T-helper 1 cell (primary cell): Measurements from ENCODE around the gene OBP2B.
"Not testable (repeated sequence)": the region's sequence is repeated elsewhere in the genome, so short reads cannot be mapped to it uniquely, and the experiment has no call there.

Experiments used
- DNase-seq, 5 donors: peaks; one replicate each; pipeline ENCODE4 v3.0.0-alpha.2; 2012 to 2020

Gene OBP2B

DNA sequence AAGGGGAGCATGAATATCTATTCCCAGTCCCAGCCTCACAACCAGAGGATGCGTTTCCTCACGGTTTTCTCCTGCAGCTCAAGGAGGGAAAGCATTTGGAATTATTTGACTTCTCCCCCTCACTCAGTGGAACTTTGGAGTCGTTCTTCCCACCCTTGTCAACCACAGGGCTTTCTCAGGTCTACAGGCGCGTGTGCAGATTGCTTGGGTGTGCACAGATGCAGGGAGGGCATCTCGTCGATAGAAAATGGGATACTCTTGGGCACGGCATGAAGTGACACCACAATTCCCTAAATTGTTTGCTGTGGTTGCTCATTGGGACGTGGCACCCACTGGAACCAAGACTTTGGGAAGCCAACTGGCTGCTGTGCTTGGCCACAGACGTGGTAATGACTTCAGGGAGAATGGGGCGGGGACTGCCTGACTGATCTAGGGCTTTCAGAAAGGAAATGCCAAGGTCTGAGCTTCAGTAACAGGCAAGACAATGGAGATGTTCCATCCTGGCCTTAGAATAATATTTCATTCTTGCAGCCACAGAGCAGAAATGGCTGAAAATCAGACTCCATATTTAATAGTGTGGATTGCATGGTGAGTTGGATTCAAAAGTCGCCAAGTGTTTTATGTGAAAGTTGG is 12.2 kb upstream of the OBP2B start:
- no peak for DNase-seq

DNA sequence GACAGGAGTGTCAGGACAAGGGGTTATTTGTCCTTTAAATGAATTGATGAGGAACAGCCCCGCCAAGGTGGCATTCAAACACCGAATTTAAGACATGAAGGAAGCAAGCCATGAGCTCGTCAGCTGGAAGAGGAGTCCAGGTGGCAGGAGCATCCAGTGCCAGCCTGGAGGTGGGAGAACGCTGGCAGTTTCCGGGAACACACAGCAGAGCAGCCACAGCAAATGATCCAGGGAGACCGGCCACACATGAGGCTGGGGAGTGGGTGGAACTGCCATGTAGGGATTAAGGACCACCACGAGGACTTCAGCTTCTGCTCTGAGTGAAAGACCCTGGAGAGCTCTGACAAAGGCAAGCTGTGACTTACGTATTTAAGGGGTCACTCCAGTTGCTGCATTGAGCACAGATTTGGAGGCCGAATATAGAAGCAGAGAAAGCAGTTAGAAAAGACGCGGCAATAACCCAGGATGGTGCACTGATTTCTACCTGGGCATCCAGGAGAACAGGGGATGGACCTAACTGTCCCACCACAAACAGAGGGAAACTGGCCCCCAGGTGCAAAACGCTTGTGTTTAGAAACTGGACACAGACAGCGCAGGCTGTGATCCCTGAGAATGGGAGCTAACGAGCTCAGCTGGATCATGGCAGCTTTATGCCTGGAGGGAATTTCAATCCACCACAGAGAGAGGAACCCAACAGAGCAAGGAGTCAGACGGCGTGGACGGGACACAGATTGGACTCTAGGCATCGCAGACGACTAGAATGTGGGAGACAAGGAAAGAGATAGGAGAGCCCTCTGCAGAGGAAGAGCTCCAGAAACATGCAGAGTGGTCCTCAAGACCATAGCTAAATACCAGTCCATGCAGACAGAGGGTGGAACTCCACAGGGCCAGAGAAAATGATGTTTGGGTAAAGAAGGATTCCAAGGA is 9.3 kb upstream of the OBP2B start:
- DNase-seq = not testable (repeated sequence)

DNA sequence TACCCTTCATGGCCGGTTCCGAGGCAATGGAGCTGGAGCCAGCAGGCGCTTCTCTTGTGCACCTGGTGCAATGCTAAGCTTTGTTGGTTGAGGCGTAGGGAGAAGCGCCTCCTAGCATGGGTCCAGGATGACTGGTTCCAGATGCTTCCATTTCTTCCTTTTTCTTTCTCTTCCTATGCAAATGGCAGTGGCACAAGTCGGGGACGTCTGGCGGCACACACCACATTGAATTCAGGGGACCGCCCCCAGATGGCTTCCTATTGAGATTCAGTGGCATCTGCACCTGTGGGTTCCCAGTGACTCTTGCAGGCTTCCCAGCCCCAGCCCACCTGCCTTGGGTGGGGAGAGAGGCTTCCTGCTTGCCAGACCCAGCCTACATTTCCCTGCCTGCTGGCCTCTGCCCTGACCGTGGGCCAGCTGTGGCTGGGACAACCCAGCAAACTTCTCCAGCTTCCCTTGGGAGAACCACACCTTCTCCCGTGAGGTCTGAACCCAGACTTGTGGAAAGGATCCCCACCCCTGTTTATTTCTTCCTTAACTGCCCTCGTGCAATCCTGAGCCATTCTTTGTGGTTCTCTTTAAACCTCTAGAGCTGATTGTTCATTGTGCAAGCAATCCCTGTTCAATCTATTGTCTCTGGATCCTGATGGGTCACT is 8.4 kb upstream of the OBP2B start:
- DNase-seq = not testable (repeated sequence)

DNA sequence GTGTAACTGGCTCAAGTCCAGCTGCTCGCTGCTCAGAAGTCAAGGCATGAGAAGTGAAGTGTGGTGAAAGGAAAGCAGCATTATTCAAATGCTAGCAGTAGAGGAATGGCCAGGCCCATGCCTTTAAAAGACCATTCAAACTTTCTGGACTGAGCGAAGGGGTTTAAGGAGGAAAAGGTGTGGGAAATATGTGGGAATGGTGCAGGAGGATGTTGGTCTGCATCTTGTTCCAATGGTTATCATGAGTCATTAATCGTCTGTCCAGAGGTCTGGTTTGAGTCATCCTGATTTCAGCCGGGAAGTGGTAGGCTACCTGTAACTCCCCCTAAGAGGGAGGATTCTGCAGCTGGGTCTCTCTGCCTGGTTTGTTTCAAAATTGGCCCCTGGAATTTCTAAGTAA is 5.2 kb upstream of the OBP2B start:
- not testable (repeated sequence) for DNase-seq

DNA sequence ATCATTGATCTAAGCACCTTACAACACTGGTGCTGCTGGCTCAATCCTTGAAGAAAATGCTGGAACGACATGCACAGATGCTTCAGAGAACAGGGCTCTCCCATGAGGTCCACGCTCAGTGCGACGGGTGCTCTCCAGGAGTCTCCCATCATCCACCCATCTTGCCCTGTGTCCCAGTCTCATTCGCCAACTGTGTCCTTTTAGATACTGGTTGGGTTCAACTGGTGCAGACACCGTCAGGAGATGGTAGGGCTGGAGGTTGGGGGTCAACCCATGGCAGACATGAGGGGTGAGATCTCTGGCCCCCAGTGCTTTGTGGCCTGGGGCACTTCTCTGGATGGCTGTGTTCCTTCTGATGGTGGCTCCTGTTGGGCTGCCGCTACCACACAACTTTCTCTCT is 1.6 kb upstream of the OBP2B start:
- DNase-seq = no peak

DNA sequence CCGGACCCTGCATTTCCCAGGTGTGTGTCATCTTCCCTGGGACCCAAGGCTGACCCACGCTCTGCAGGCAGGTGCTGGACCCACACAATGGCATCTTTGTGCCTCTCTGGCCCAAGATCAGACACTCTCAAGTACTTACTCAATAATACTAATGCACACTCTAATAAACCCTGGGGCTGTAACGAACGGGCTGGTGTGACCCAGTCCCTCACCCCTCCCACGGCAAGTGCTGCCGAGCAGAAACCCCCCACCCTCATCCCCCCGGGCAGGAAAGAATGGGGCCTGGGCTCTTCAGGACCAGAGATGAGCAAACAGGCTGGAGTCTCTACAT is 1.1 kb upstream of the OBP2B start:
- no peak for DNase-seq

DNA sequence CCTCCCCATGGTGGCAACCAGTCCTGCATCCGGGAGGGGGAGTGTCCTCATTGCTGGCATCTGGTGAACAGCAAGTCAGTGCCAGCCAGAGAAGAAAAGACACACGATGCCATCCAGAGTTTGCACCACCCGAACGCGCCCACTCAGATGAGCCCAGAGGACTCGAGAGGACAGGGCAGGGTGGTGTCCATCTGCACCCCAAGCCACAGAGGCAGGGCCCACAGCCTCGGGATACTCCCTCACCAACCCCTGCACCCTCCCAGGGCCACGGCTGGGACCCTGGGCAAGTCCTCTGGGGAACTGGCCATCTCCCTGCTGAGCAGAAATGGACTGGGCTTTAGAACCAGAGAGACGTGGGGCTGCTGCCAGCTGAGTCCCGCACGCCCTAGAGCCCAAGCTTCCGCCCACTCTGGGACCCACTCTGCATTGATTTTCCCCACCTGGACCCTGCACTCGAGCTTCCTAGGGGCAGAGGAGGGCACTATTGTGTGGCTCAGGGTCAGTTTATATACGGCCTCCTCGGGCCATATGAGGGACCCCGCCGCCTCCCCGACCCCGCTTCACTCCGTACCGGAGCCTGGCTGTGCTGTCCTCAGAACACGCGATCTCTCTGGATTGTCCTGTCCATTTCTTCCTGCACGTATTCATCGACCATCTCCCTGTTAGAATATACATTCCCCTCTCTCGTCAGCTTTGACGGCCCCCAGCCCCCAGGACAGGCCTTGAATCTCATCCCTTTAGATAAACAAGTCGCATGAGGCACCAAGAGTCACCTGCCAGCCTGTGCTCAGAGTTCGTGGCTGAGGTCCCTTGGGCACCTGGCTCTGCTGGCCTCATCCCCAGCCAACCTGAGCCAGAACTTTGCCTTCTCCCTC is 514 bp upstream of the OBP2B start:
- DNase-seq = not testable (repeated sequence)

DNA sequence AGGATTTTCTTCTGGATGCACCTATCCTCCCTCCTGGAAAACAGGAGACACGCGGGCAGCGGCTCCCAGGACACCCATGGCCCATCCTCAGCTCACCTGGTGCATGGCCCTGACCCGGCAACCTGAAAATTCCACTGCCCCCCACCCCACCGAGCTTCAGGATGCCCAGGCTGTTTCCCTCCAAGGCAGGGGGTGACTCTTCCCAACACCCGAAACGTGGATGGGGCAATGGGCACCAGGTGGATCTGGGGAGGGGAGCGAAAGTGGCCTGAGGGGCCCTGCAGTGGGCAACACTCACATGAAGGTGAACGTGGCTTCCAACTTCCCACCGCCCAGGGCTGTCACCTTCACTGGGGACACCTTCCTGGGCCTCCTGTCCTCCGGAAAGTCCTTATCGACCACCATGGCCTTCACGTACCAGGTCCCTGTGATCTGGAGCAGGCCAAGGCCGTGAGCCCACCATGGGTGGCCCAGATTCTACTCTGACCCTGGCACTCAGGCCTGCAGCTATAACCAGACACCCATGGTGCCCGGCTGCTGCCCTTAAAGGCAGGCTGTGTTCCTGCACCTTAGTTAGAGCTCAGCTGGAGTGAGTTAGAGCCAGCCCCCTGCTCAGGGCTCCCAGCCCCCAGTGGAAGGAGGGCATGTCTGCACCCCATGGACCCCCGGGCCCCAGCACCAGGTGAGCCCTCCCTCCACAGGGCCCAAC is 725 bp downstream of the OBP2B start:
- not testable (repeated sequence) for DNase-seq

DNA sequence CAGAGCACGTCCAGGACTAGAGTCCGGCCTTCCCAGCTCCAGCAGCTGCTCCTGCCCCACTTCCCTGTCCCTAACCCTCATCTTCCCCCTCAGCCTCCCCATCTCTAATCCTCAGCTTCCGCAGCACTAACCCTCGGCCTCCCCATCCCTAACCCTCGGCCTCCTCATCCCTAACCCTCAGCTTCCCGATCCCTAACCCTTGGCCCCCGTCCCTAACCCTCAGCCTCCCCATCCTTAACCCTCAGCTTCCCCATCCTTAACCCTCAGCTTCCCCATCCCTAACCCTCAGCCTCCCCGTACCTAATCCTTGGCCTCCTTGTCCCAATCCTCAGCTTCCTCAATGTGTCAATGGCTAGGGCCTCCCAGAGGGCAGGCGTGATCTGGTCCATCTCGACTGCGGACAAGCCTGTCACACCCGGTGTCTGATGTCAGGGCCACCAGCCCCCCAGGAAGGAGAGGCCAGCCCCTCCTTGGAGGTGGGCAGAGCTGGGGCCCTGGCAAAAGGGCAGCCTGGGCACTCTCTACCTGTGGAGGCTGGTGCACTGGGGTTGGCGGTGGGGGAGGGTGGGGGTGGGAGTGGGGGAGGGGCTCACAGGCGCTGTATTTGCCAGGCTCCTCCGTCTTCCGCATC is 1.4 kb downstream of the OBP2B start:
- no peak for DNase-seq

DNA sequence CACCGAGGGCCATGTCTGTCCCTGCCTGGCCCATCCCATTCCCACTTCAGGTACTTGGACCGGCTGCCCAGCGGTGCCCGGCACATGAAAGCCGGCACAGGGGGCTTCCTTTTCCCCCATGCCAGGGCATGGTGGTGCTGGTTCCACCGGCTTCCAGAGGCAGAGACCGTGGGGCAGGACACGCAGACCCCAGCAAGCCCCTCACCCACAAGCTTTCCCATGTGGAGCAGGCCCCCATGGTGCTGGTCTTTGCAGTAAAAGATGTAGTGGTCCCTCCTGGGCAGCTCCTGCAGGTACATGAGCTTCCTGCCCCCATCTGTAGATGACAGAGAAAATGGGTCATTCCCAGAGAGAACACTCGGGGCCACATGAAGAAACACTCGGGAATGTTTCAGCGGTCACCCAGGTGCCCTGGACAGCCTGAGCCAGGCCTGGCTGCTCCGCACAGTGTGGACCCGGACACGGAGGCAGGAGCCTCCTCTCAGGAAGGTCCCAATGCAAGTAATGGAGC is 2.0 kb downstream of the OBP2B start:
- DNase-seq = no peak

DNA sequence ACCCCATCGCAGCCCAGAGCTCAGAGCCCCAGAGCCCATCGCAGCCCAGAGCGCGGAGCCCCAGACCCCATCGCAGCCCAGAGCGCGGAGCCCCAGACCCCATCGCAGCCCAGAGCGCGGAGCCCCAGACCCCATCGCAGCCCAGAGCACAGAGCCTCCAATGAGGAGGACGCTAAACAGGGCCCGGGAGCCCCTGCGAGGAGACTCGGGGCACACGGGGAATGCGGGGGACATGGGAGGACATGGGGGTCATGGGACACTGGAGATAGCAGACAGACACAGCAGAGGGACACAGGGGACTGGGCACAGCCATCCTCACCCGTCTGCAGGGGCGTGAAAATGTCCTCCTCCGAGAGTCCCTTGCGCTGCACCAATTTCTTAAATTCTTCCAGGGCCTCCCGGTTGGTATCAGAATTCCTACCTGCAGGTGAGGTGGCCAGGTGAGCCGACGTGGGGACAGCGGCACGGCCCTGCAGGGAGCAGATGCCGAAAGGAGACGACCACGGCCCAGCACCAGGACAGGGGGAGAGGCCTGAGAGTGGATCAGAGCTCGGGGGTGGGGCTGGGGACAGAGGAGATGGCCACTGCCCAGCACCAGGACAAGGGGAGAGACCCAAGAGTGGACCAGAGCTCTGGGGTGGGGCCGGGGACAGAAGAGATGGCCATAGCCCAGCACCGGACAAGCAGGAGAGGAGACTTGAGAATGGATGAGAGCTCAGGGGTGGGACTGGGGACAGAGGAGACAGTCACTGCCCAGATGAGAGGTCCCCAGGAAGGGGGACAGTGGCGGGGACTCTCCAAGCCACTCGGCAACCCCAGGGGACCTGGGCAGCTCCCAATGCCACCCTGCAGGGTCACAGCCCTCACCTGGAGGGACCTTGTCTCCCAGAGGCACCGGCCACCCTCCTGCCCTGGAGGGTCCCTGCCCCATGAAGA is 2.8 kb downstream of the OBP2B start:
- DNase-seq = no peak

DNA sequence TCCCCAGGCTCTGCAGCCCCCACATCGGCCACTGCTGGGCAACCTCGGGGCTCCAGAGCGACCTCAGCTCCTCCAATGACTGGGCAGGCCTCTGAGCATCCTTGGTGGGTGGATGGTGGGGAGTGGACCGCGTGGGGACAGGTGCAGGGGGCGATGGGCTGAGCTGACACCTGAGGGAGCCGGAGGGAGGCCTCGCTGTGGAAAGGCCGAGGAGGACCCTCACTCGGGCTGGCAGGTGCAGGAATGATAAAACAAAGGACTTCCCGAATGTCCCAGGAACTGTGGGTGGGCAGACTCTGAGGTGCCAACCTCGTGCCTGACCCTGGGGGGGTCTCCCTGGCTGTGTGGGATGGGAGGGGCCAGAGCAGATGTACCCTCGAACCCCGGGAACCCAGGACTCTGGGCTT is 3.6 kb downstream of the OBP2B start:
- not testable (repeated sequence) for DNase-seq

DNA sequence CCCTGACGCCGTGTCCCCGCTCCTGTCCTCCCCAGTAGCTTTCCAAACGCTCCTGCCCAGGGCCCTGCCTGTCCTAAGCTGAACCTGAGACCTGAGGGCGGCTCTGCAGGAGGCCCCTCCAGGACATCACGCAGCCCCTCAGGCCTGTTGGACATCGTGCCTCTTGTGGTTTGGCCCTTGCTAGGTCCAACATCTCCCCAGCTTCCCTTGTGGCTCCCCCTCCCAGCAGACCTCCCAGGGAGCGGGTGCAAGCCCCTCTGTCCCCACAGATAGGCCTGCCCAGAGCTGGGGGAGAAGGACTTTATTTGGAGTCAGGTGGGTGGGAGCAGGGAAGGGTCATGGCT is 4.1 kb downstream of the OBP2B start:
- DNase-seq = no peak

DNA sequence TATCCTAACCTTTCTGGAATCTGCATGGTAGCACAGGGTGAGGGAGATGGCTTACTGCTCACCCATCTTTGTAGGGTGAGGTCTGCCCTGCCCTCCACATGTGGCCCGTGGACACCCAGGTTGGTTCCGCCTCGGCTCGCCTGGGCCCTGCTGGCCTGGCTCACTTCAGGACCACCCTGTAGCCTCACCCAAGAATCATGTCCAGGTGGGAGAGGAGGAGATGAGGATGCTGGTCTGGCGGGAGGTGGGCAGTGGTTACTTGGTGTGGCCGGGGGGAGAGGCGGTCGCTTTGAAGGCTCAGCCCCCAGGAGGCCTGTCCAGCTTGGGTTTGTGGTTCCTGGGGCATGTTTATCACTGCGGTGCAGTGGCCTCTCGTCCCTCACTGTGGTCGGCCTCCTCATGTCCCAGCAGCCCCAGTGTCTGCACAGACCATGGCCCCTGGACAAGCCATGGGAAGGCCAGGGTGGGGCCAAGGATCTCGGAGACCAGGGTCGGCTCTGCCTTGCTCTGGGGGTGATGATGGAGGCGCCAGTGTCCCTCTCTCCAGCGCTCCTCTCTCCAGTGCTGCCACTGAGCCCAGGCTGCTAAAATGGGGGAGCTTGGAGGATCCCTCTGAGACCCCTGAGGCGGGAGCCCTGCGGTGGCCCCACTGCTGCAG is 4.6 kb downstream of the OBP2B start:
- DNase-seq = no peak

DNA sequence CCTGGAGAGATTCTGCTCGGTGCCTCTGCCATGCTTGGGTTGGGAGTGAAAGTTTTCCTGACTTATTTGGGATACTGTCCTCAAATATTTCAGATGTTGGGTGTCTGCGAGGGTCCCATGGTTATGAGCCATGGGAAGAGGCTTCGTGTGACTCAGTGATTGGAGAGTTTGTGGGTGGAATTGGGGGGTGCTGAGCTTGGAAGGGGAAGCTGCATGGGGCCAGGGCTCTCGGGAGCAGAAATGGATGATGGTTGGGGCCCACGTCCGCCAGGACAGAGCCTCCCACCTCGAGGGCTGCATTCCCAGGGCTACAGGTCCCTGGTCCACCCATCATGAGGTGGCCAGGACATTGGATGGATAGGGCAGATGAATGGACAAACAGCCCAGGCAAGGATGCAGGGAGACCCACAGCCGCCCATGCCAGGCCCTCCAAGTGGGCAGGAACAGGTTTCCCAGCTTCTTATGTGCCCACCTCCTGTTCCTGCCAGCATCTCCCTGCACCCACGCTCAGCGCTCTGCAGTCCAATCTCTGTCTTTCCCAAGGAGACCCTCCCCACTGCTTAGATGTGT is 5.5 kb downstream of the OBP2B start:
- no peak for DNase-seq

DNA sequence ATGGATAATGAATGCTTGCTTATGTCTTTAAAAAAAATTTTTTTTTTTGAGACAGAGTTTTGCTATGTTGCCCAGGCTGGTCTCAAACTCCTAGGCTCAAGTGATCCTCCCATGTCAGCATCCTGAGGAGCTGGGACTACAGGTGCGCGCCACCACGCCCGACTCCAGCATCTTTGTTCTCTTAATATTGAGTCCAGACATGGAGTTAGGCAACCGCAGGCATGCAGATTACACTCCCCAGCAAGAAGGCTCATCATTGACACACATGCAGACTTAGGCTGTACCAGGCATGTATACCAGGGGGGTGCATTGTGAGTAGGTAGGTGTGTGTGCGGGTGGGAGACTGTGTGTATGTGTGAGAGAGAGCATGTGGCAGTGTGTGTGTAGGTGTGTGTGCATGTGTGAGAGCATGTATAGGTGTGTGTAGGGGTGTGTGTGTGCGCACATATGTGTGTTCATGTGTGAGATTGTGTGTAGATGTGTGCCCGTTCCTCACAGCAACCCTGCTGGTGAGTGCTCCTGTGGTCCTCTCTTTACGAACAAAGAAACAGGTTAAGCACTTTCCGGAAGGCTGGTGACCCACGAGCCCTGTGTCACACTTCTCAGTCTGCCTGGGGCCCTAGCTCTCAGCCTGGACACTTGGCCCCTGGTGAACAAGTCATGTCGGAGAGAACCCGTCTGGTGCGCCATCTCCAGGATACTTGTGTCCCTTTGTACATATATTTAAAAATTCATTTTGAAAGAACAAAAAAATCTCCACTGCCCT is 6.2 kb downstream of the OBP2B start:
- DNase-seq = no peak

DNA sequence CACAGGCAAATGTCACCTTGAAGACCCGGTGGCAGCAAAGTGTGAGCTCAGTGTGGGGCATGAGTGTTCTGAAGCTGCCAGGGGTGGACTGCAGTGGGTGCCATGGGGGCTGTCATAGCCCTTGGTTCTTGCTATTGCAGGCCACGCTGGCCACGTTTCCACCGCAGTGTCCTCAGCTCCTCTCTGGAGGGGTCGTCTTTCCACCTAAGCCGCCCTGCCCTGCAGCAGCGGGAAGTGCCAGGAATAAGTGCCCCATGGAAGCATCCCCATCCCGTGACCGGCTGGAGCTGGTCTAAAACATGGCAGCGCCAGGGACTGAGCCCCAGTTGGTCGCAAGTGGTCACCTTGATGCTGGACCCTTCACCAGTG is 6.9 kb downstream of the OBP2B start:
- no peak for DNase-seq

DNA sequence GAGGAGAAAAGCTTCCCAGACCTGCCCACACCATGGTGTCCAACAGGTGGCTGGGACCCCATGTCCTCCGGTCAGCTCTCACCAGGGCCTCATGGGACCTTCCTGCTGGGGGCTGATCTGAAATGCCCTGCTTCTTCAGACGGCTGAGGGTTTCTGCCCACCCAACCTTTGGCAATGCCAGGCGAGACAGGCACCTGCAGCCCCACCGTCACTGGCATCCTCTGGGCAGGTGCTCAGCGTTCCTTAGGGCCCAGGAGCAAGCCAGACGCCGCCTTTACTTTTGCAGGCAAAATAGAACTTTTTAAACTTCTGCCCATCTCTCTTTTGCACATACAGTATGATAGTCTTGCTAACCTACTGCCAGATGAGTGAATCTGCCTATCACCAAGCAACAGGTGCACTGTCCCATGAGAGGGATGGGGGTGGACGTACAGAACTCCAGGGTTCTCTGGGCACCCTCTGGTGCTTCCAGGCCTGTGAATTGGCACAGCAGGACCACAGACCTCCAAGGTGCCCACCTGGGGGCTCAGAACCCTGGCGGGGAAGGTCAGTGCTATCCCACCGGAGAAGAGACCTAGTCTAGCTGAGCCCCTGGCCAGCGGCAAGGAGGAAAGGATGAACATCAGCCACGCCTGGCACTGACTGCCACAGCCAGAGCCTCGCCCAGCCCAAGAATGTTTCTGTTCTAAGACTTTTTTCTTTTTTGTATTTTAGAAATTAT is 7.5 kb downstream of the OBP2B start:
- DNase-seq = no peak
